ENCODE results near the gene SCYGR3.

The SCYGR3 gene, protein sequence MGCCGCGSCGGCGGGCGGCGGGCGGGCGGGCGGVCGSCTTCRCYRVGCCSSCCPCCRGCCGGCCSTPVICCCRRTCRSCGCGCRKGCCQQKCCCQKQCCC

DNA sequence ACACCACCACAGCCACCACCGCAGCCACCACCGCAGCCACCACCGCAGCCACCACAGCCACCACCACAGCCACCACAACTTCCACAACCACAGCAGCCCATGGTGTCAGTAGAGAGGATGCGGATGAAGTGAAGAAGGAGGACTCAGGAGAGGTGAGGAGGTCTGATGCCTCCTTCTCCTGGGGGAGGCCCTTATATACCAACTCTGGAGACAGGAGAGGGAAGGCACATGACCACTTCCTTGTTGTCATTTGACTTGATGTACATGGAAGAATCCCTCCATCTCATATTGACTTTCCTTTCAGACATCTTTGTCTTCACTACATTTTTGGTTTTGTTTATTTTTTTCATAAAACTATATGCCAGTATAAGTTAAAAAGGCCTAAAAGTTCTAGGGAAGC lies at the start of gene SCYGR3:
SCYGR3 (minus strand) TSS at position 101 of the 400 bp plus-strand sequence; CDS start at position 101, 0 bp downstream.
- DNase-seq (ENCODE audit: low spot score) = no peak

DNA sequence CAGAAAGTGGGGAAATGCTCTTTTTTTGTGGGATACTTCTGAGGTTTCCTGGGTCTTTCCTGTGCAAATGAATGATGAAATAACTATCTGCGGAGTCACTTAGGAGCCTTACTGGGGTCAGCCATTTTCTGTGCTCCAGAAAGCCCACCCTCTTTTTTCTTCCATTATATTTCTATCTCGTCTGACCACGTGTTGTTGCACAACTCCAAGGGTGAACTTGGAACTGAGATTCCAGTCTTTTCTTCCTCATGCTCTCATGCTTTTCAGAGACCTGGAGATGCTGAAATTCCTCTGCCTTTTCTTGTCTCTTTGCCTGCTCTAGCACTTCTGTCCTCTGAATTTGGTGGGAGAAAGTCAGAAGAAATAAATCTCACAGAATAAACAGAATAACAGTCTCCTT lies 47.2 kb upstream of the SCYGR3 start:
- DNase-seq (ENCODE audit: low spot score) = no peak

DNA sequence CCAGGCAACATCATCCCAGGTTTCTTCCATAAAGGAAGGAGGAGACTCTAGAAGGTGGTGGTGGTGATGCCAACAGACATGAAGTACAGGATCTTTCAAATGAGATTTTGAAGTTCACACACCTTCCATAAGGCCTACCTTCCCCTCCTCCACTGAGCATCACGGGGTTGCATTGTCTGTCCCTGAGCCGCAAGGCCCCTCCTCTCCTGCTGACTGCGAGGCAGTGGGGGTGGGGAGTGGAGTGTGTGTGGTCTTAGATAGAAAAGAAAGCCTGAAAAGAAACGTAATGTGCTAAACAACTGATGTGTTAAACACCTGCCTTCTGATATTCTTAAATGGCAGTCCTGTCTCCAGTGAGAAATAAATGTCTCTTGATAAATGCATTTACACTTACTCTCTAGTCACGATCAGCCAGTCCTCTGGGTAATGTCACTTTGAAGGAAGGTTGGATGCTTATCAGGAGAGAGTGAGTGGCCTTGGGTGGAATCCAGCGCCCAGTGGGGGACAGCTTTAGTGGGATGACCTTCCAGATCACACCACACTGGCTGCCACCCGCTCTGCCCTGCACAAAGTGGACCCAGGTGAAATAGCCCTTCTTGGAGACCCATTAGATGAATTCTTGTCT lies 46.5 kb upstream of the SCYGR3 start:
- DNase-seq (ENCODE audit: low spot score) = no peak

GRCh38 chr2:227657199-227657845 lies 42.7 kb upstream of the SCYGR3 start:
- DNase-seq (ENCODE audit: low spot score) = no peak

DNA sequence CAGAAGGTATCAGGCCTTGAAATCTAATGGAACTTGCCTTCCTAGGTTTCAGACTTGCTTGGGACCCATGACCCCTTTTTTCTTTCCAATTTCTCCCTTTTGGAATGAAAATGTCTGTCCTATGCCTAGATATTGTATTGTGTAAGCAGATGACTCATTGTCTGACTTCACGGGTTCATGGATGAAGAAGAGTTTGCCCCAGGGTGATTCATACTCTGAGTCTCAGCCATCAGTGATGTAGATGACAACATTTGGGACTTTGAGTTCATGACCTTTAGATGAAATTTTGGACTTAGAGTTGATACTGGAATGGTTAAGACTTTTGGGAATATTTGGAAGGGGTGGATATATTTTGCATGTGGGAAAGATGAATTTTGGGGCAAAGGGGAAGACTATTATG lies 40.8 kb upstream of the SCYGR3 start:
- peak; percentile 26 for DNase-seq (ENCODE audit: low spot score)

DNA sequence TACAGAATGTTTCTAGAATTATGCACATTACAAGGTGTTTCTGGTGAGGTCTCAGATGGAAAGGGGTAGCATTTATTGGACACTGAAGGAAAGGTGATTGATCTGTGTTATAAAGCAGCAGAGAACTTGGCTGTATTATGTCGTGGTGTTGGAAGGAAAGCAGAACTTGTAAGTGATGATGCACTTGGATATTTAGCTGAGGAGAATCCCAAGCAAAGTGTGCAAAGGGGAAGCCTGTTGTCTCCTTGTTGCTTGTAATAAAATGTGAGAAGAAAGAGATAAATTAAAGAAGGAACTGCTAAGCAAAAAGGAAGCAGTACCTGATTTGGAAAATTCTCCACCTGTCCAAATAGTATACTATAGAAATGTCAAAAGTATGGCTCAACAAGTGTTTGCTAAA lies 39.8 kb upstream of the SCYGR3 start:
- no peak for DNase-seq (ENCODE audit: low spot score)

DNA sequence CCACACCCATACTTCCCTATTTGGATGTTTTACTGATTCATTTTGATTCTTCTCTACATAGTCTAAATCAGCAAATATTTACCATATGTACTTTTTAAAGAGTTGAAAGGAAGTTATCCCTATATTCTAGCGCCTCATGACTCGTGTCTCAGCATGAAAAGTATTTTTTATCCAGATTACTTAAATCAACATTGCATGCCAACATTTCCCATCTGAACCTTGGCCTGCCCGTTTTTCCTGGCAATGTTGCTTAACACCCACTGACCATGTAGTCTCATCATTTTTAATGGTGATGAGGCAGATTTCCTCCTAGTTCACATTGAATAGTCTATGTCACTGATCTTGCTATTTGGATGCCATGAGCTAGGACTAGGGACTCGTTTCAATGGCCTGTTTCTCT lies 38.8 kb upstream of the SCYGR3 start:
- no peak for DNase-seq (ENCODE audit: low spot score)

DNA sequence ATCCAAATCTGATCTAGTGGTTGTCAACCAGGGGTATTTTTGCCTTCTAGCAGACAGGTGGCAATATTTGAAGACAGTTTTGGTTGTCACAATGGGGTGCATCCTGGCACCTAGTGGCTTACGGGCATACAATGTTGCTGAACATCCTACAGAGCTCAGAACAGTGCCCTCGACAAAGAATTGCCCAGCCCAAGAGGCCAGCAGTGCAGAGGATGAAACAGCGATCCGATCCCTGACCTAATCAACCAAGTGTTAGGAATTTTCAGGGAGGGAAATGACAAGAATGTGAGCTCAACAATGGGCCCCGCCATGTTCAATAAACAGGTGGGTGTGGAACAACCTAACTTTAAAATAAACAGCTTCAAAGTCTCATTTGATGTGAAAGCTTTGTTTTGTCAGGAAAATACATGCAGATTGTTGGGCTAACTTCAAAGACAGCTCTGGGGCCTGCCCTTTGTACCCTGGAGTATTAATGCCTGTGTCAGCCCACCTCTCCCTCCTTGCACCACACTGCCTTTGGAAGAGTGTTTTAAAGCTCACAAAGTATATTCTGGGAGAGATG lies 29.4 kb upstream of the SCYGR3 start:
- no peak for DNase-seq (ENCODE audit: low spot score)

GRCh38 chr2:227642656-227643055 lies 28.0 kb upstream of the SCYGR3 start:
- no peak for DNase-seq (ENCODE audit: low spot score)

DNA sequence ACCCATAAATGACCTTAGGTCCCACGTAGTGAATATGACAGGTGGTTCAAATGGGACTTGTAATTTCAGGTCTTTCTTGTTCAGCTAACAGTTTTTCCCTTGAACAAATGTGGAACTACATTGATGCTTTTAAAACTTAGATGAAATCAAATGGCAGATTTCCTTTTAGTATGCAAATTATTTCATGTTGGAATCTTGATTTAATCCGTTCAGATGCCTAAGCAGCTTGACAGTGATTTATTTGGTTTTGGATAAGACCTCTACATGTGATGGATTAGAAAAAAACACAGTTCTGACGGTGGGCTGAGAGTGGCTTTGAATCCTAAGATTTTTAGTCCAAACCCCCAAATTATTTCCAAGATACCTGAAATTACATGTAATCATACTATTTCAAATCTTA lies 19.6 kb upstream of the SCYGR3 start:
- DNase-seq (ENCODE audit: low spot score) = no peak

GRCh38 chr2:227632827-227633226 lies 18.2 kb upstream of the SCYGR3 start:
- no peak for DNase-seq (ENCODE audit: low spot score)

DNA sequence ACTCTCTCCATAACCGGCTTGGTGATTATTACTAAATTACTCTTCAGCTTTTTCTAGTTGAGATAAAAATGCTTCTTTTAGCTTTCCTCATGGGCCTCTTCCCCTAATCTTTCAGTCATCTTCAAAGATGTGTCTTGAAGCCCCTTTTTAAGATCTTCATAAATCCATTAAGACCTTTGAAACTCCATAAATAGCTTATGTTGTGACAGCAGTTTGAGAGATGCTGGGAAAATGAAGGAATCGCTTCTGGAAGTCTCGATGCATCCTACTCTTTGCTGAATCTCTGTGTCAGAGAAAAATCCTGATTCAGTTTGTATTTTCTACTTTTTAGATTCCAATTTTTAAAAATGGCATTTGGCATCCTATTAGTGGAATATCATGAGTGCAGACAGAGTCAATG lies 15.7 kb upstream of the SCYGR3 start:
- no peak for DNase-seq (ENCODE audit: low spot score)

- no peak for DNase-seq (ENCODE audit: low spot score)
Observed at GRCh38 chr2:227629435-227629834, 14.8 kb upstream of the SCYGR3 start.

DNA sequence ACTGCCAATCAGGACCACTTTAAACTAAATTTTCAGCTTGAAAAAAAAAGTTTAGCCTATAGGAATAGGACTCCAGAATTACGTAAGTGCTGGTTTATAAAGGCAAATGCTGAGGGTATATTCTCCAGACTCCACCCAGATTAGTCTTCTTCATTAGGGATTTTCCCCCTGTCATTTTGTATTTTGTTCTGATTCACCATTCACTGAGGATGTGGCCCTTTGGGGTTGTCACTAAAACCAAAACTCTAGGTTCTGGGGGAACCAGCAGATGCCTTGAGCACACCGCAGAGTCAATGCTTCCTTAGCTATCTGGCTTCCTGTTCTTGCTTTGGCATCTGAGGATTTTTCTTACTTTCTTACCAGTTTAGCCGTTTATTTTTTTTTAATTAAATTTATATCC lies 13.1 kb upstream of the SCYGR3 start:
- no peak for DNase-seq (ENCODE audit: low spot score)

DNA sequence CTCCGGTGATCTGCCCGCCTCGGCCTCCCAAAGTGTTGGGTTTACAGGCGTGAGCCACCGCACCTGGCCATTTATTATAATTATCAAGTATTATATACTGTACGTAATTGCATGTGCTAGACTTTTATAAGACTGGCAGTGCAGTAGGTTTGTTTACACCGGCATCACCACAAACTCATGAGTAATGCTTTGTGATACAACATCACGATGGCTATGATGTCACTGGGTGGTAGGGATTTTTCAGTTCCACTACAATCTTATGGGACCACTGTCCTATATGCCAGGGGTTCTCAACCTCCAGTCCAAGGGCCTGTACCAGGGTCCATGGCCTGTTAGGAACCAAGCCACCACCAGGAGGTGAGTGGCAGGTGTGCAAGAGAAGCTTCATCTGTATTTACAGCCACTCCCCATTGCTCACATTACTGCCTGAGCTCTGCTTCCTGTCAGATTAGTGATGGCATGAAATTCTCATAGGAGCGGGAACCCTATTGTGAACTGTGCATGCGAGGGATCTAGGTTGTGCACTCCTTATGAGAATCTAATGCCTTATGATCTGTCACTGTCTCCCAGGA lies 12.0 kb upstream of the SCYGR3 start:
- no peak for DNase-seq (ENCODE audit: low spot score)

GRCh38 chr2:227625420-227625819 lies 10.8 kb upstream of the SCYGR3 start:
- no peak for DNase-seq (ENCODE audit: low spot score)

DNA sequence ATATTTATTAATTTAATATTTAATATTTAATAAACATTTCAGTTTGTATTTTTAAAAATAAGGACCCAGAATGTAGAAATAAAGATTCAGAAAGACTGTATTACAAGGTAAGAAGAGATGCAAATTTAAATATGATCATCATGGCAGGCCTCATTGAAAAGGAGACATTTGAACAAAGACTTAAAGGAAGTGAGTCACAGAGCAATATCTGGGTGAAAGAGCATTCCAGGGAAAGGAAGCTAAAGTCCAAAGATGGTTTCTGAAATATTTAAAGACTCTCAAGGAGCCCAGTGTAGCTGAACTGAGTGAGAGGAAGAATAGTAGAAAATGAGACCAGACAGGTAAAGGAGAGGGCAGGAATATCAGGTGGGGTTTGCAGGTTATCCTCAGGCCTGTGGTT lies 8.6 kb upstream of the SCYGR3 start:
- no peak for DNase-seq (ENCODE audit: low spot score)

DNA sequence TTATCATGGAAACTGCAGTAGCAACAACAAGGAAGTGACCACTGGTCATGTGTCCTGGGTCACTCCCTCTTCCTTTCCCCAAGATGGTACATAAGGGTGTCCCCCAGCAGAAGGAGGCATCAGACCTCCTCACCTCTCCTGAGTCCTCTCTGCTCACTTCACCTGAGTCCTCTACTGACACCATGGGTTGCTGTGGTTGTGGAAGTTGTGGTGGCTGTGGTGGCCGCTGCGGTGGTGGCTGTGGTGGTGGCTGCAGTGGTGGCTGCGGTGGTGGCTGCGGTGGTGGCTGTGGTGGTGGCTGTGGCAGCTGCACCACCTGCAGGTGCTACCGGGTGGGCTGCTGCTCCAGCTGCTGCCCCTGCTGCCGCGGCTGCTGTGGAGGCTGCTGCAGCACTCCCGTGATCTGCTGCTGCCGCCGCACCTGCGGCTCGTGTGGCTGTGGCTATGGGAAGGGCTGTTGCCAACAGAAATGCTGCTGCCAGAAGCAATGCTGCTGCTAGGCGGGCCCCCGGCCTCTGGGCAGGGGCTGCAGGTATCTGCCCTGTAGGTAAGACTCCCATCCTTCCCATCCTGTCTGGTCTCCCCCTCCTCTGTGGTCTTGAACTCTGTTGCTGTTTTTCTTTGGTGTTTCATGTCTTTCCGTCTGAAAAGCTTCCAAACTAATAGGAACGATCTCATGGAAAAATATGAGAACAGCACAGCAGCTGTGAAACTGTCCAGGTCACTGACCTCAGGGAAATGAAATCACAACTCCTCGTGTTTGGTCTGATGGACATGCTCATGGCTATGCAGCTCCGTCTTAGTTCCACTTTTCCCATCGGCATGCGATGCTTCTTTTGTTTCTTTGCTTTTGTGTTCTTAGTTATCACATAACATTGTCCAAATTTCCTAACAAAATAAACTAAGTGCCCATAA lies 2.9 kb upstream of the SCYGR3 start, which contains the start of gene SCYGR4:
SCYGR4 (plus strand) TSS at position 183 of the 915 bp plus-strand sequence; CDS start at position 183, 0 bp downstream.
- DNase-seq (ENCODE audit: low spot score) = no peak

DNA sequence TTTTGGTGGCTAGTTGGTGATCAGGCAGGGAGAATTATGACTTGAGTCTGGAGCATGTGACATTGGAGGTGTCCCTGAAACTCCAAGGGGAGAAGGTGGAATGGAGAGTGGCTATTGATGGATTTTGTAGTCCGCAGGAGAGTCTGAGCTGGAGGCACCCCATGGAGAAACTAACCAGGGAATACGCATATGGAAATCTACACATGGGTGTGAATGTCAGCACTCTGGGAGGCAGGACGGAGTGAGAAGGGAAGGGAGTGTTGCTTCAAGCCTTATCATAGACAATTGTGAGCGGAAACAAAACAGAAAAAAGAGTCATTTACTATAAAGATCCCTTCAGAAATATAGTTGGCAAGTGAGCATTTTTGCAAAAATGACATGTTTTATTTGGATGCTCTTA lies 2.0 kb upstream of the SCYGR3 start:
- no peak for DNase-seq (ENCODE audit: low spot score)

DNA sequence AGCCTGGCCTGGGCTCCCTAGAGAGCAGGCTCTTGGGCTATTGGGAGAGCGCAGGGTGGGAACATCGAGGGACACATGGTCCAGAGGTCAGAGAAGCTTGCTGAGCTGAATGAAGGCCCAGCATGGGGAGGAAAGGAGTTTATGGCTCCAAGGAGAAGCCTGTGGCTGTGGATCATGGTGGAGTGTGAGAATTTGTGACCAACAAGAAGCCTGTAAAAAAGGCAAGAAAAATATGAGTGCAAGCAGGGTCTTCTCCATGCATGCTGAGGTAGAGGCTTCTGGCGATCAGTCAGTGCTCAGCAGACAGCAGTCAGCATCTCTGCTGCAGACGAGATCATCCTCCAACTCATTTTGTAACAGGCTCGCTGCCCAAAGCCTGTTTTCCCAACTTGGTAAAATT lies 1.3 kb upstream of the SCYGR3 start:
- DNase-seq (ENCODE audit: low spot score) = no peak

DNA sequence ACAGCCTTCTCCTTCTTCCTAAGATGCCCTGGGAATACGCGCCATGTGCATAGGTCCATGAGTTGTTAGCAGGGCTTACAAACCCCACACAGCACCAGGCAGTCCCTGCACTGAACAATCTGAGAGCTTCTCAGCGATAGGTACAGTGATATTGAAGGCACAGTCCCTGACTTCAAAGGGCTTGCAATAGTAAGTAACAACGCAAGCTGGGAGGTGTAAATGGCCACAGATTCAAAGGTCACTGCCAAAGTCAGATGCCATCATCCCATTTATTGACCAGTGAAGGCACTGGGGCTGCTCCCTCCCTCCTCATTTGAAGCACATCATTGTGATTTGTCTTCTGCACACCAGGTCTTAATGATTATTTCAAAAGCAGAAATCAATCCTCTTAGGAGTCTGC lies 541 bp upstream of the SCYGR3 start:
- DNase-seq (ENCODE audit: low spot score) = no peak

DNA sequence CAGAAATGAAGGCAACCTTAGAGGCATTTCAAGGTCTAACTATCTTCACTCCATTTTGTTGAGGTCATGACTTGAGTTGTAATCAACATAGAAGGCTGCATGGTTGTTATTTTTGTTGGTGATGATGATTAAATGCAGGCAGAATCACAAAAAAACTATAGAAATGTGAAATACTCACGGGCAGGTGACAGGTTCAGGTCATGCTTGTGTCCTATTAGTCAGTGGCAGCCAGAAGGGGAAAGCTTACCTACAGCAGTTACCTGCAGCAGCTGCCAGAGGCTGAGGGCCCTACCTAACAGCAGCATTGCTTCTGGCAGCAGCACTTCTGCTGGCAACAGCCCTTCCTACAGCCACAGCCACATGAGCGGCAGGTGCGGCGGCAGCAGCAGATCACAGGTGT lies 394 bp downstream of the SCYGR3 start:
- DNase-seq (ENCODE audit: low spot score) = no peak

Measured in HuH-7.5 (cell line).